Endothelial cell of umbilical vein (primary cell): ENCODE measurements around the gene LILRA6. TPM values are rescaled to one million over a fixed set of nuclear protein-coding genes. Genes with fewer than 3 reads are reported as not detected.

Experiments used
- BruUV-seq: library from RNA; stranded (reverse); fragments of 400-500 nt; replicated peaks from 2 replicates; lab custom pipeline; 2021; lab: Mats Ljungman, UMichigan
- CTCF ChIA-PET: fragments of 300-600, 350-600 bp; sonication (Branson Sonifier 250); formaldehyde crosslinking; loops from one replicate; lab custom pipeline; 2021; ENCODE audit warnings: antibody characterized with exemption, inconsistent platforms; lab: Charles Lee
- POLR2A ChIA-PET: fragments of 300-600, 350-600 bp; sonication (Branson Sonifier 250); formaldehyde crosslinking; loops from one replicate; lab custom pipeline; 2021; ENCODE audit warnings: antibody characterized with exemption, inconsistent platforms; lab: Charles Lee
- DNase-seq: peaks from one replicate; pipeline ENCODE4 v3.0.0-alpha.2; 2011; ENCODE audit warnings: low read depth, low spot score
- FAIRE-seq: peaks from 2 replicates; lab custom pipeline; 2011; peaks lifted over from hg19 to GRCh38; lab: Jason Lieb, UNC
- H2AFZ ChIP-seq: 2 replicates; pipeline ENCODE4 v1.6.0; 2012; ENCODE audit warnings: low read depth, low read length, control low read depth, inconsistent platforms
- H3K27ac ChIP-seq: 2 replicates; pipeline ENCODE4 v1.5.1; 2011; ENCODE audit warnings: low read depth, mild to moderate bottlenecking, control low read depth, low read length, moderate library complexity; ENCODE audit not compliant: insufficient read depth
- H3K27me3 ChIP-seq, 2 experiments: 2 replicates each; pipeline versions ENCODE4 v1.6.0 to v1.6.1; 2011; ENCODE audit warnings: low read length in 2 of 2, mixed read lengths in 1 of 2; ENCODE audit not compliant: control insufficient read depth in 2 of 2, insufficient read depth in 2 of 2
- H3K36me3 ChIP-seq, 2 experiments: 2 replicates in 1 of 2; 3 replicates in 1 of 2; pipeline ENCODE4 v1.5.1; 2011; ENCODE audit warnings: low read length in 2 of 2, mild to moderate bottlenecking in 1 of 2, moderate library complexity in 1 of 2; ENCODE audit not compliant: control insufficient read depth in 2 of 2, insufficient read depth in 2 of 2; ENCODE audit errors: extremely low read depth in 1 of 2
- H3K4me1 ChIP-seq: 3 replicates; pipeline ENCODE4 v1.5.1; 2011; ENCODE audit warnings: mild to moderate bottlenecking, low read length; ENCODE audit not compliant: control insufficient read depth, insufficient read depth; ENCODE audit errors: extremely low read depth
- H3K4me2 ChIP-seq: 2 replicates; pipeline ENCODE4 v1.6.1; 2011; ENCODE audit warnings: low read length, control low read depth, mixed read lengths; ENCODE audit not compliant: insufficient read depth
- H3K4me3 ChIP-seq, 3 experiments: fragments of 200-600 bp in 1 of 3; sonication (generic), shearing (Covaris generic) in 1 of 3; replicated peaks in 1 of 3; 2 replicates each; pipeline ENCODE4 v1.5.1; 2011 to 2016; ENCODE audit warnings: control low read depth in 3 of 3, low read length in 3 of 3, mild to moderate bottlenecking in 2 of 3, inconsistent platforms in 1 of 3, low read depth in 1 of 3, moderate library complexity in 1 of 3; ENCODE audit not compliant: insufficient read depth in 1 of 3
- H3K79me2 ChIP-seq: 2 replicates; pipeline ENCODE4 v1.6.0; 2012; ENCODE audit warnings: low read length, inconsistent platforms; ENCODE audit not compliant: control insufficient read depth, insufficient read depth
- H3K9ac ChIP-seq: replicated peaks from 2 replicates; pipeline ENCODE3; 2011; ENCODE audit warnings: low read length, control low read depth; ENCODE audit not compliant: insufficient read depth; ENCODE audit errors: extremely low read depth
- H3K9me1 ChIP-seq: replicated peaks from 3 replicates; pipeline ENCODE4 v1.6.0; 2011; ENCODE audit warnings: mild to moderate bottlenecking, low read length; ENCODE audit not compliant: control insufficient read depth, insufficient read depth; ENCODE audit errors: extremely low read depth
- H3K9me3 ChIP-seq: replicated peaks from 2 replicates; pipeline ENCODE4 v1.5.1; 2012; ENCODE audit warnings: low read length, inconsistent platforms; ENCODE audit not compliant: control insufficient read depth, insufficient read depth
- H4K20me1 ChIP-seq: replicated peaks from 2 replicates; pipeline ENCODE3; 2011; ENCODE audit warnings: mild to moderate bottlenecking, low read length; ENCODE audit not compliant: control insufficient read depth, insufficient read depth; ENCODE audit errors: extremely low read depth
- EZH2 ChIP-seq: IDR thresholded peaks from 2 replicates; pipeline ENCODE4 v1.6.1; 2012; ENCODE audit warnings: borderline replicate concordance, low read depth, mild to moderate bottlenecking, moderate library complexity, low read length, inconsistent platforms; ENCODE audit not compliant: severe bottlenecking
- FOS ChIP-seq: IDR thresholded peaks from 2 replicates; pipeline ENCODE4 v1.6.1; 2011; ENCODE audit warnings: mild to moderate bottlenecking, low read length, moderate library complexity, borderline replicate concordance; ENCODE audit not compliant: insufficient read depth
- GATA2 ChIP-seq: IDR thresholded peaks from 2 replicates; pipeline ENCODE4 v1.7.0; 2011; ENCODE audit warnings: low read depth, mild to moderate bottlenecking, moderate library complexity, mixed read lengths, low read length; ENCODE audit not compliant: insufficient read length, insufficient read depth
- JUN ChIP-seq: IDR thresholded peaks from 2 replicates; pipeline ENCODE4 v1.6.1; 2011; ENCODE audit warnings: borderline replicate concordance, low read depth; ENCODE audit not compliant: insufficient read length, insufficient read depth
- POLR2A ChIP-seq: IDR thresholded peaks from 2 replicates; pipeline ENCODE4 v1.6.1; 2012; ENCODE audit warnings: low read depth, mild to moderate bottlenecking, control low read depth, low read length
- POLR2AphosphoS5 ChIP-seq: IDR thresholded peaks from 2 replicates; pipeline ENCODE4 v1.6.1; 2012; ENCODE audit warnings: low read depth, mild to moderate bottlenecking, control low read depth, low read length, moderate library complexity; ENCODE audit not compliant: insufficient read depth
- dilution Hi-C: fragments of 300-500 bp; cut with MboI; formaldehyde crosslinking; loops from one replicate; pipeline ENCODE4 v1.15.0; 2019; ENCODE audit warnings: low sequenced_read_pairs; ENCODE audit not compliant: extremely low pct_ligation_motif_present
- intact Hi-C: fragments of 100-400 bp; cut with micrococcal nuclease; formaldehyde crosslinking; loops from one replicate; pipeline ENCODE4 v1.10.0; 2022
- polyA plus RNA-seq, 4 experiments: library from polyadenylated mRNA; depleted of rRNA in 3 of 4; stranded (reverse) in 3 of 4; unstranded in 1 of 4; fragments of >200 nt; gene quantifications; 2 replicates each; pipeline versions ENCODE4 v1.2.1 to v1.2.3, GENCODE V29; 2011 to 2012; ENCODE audit warnings: missing spikeins in 1 of 4
- total RNA-seq: library from RNA; stranded (reverse); gene quantifications from 2 replicates; pipeline ENCODE4 v1.2.3, GENCODE V29; 2021
- TF ChIP-seq, protein P1 (sequence below): IDR thresholded peaks from 2 replicates; pipeline ENCODE4 v1.6.1; 2011; ENCODE audit not compliant: insufficient read depth, insufficient read length
- TF ChIP-seq, protein P2 (sequence below), 2 donors: IDR thresholded peaks; 1 replicate in 1 of 2; 2 replicates in 1 of 2; pipeline ENCODE4 v1.5.1; 2011; ENCODE audit warnings: low read length in 2 of 2, mild to moderate bottlenecking in 2 of 2, moderate library complexity in 2 of 2, control low read depth in 1 of 2, inconsistent platforms in 1 of 2, low read depth in 1 of 2; ENCODE audit not compliant: insufficient read depth in 1 of 2; ENCODE audit errors: extremely low read depth in 1 of 2

LILRA6 gene
- total and polyA plus RNA-seq, 2 donors (not counting 3 experiments of a cell fraction or from before 2014, with no cell fraction given) = not detected

DNA sequence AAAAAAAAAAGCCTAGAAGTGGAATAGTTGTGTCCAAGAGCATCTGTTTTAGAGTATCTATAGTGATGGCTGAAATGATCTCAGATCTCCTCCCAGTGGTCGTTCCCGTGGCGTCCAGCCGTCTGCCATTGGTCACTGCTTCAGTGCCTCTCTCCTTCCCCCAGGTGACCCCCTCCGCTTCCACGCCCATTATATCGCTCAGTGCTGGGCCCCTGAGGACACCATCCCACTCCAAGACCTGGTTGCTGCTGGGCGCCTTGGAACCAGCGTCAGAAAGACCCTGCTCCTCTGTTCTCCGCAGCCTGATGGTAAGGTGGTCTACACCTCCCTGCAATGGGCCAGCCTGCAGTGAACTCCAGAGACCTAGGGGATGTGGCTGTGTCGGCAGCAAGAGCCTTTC is 49.6 kb downstream of the LILRA6 start:
- no peaks in the 10 kb centered on the region for H3K27me3 ChIP-seq
- no TSS peak for BruUV-seq
- peaks cover 10% of the 10 kb centered on the region for H3K4me1 ChIP-seq
- no peak overlapping the region for H2AFZ ChIP-seq
- DNase-seq (no peak), FAIRE-seq (no peak)
- TF ChIP-seq GATA2 (no peak), EZH2 (no peak), FOS (no peak), POLR2AphosphoS5 (no peak), JUN (no peak), POLR2A (no peak)
- TF ChIP-seq, protein P1, sequence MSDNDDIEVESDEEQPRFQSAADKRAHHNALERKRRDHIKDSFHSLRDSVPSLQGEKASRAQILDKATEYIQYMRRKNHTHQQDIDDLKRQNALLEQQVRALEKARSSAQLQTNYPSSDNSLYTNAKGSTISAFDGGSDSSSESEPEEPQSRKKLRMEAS = no peak
- TF ChIP-seq, protein P2, sequence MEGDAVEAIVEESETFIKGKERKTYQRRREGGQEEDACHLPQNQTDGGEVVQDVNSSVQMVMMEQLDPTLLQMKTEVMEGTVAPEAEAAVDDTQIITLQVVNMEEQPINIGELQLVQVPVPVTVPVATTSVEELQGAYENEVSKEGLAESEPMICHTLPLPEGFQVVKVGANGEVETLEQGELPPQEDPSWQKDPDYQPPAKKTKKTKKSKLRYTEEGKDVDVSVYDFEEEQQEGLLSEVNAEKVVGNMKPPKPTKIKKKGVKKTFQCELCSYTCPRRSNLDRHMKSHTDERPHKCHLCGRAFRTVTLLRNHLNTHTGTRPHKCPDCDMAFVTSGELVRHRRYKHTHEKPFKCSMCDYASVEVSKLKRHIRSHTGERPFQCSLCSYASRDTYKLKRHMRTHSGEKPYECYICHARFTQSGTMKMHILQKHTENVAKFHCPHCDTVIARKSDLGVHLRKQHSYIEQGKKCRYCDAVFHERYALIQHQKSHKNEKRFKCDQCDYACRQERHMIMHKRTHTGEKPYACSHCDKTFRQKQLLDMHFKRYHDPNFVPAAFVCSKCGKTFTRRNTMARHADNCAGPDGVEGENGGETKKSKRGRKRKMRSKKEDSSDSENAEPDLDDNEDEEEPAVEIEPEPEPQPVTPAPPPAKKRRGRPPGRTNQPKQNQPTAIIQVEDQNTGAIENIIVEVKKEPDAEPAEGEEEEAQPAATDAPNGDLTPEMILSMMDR (IDR thresholded peaks at IDR 0.05; ENCODE audit: extremely low read depth in 1 of 2, insufficient read depth in 1 of 2, low read depth in 1 of 2, low read length in 2 of 2) = no peak
- no peak overlapping the region for H3K4me3 ChIP-seq
- POLR2A ChIA-PET = interaction anchor here (0.7 kb wide), 1 partner anchor 35 kb away, joined by 4 read pairs; no protein-coding TSS in a partner anchor
- H3K27ac ChIP-seq = no peak overlapping the region
- no peak overlapping the region for H3K9ac ChIP-seq
- intact Hi-C loops = no loop called here
- dilution Hi-C loops = no loop called here
- no peaks in the 10 kb centered on the region for H4K20me1 ChIP-seq
- no peak overlapping the region for H3K4me2 ChIP-seq
- H3K9me3 ChIP-seq = no peaks in the 10 kb centered on the region
- H3K79me2 ChIP-seq = peaks cover 21% of the 10 kb centered on the region
- peaks cover 1 to 3% of the 10 kb centered on the region in 2 experiments for H3K36me3 ChIP-seq
- no peaks in the 10 kb centered on the region for H3K9me1 ChIP-seq
- CTCF ChIA-PET = interaction anchor here (1.1 to 2.7 kb wide), 2 partner anchors 28 to 73 kb away, joined by 3 to 11 read pairs; no protein-coding TSS in a partner anchor
